IPS-NIHi11 (cell line): ENCODE data around the gene DDN.

ENCODE experiments used
- DNase-seq: peaks from one replicate; pipeline ENCODE4 v3.0.0; 2012; ENCODE audit warnings: mixed read lengths, low spot score

DDN gene

GRCh38 chr12:48981757-48982157 is 17.4 kb downstream of the DDN start:
- no peak for DNase-seq

GRCh38 chr12:48980953-48981756 is 18.0 kb downstream of the DDN start:
- DNase-seq: peak; percentile 76

GRCh38 chr12:48980389-48980952 is 18.7 kb downstream of the DDN start:
- DNase-seq: peak; percentile 73

GRCh38 chr12:48979602-48980388 is 19.4 kb downstream of the DDN start:
- DNase-seq: no peak

GRCh38 chr12:48978741-48979601 is 20.2 kb downstream of the DDN start:
- no peak for DNase-seq

GRCh38 chr12:48978291-48978740 is 20.9 kb downstream of the DDN start, which contains the start of gene WNT1:
TSS of gene WNT1 (plus strand) at chr12:48978322. CDS start at chr12:48978651, 329 bp downstream.
- DNase-seq: no peak

- peak; percentile 84 for DNase-seq
Observed at GRCh38 chr12:48977290-48978281, 21.6 kb downstream of the DDN start.

- peak; percentile 73 for DNase-seq
Observed at GRCh38 chr12:48973941-48974673, 25.1 kb downstream of the DDN start.

- DNase-seq: no peak
Observed at GRCh38 chr12:48973531-48973930, 25.6 kb downstream of the DDN start.

GRCh38 chr12:48972952-48973483 is 26.2 kb downstream of the DDN start:
- no peak for DNase-seq

- no peak for DNase-seq
Observed at GRCh38 chr12:48972213-48972951, 26.8 kb downstream of the DDN start.

- no peak for DNase-seq
Observed at GRCh38 chr12:48970702-48971334, 28.4 kb downstream of the DDN start.

- peak; percentile 63 for DNase-seq
Observed at GRCh38 chr12:48969833-48970701, 29.1 kb downstream of the DDN start.

GRCh38 chr12:48969160-48969771 is 29.9 kb downstream of the DDN start:
- DNase-seq: no peak

GRCh38 chr12:48968467-48968866 is 30.7 kb downstream of the DDN start:
- no peak for DNase-seq

GRCh38 chr12:48967991-48968390 is 31.2 kb downstream of the DDN start:
- DNase-seq: no peak
